Left hindlimb (tissue), 1 donor: ENCODE results near the gene FGF14.

Experiments
- DNase-seq: peaks from one replicate; pipeline ENCODE4 v3.0.0-alpha.2; 2018

FGF14 gene

GRCh38 chr13:101967216-101967615, 434.6 kb downstream of the FGF14 start:
- DNase-seq: no peak

- no peak for DNase-seq
Observed at GRCh38 chr13:101965096-101965495, 436.8 kb downstream of the FGF14 start.

GRCh38 chr13:101959016-101959415, 442.8 kb downstream of the FGF14 start:
- DNase-seq: no peak

GRCh38 chr13:101955764-101956163, 446.1 kb downstream of the FGF14 start:
- no peak for DNase-seq

GRCh38 chr13:101951114-101951513, 450.7 kb downstream of the FGF14 start:
- DNase-seq: no peak

- DNase-seq: no peak
Observed at GRCh38 chr13:101949681-101950080, 452.2 kb downstream of the FGF14 start.

- no peak for DNase-seq
Observed at GRCh38 chr13:101946401-101946800, 455.4 kb downstream of the FGF14 start.

GRCh38 chr13:101945435-101945834, 456.4 kb downstream of the FGF14 start:
- DNase-seq: no peak

- DNase-seq: no peak
Observed at GRCh38 chr13:101944521-101944920, 457.3 kb downstream of the FGF14 start.

- DNase-seq: no peak
Observed at GRCh38 chr13:101942535-101943157, 459.2 kb downstream of the FGF14 start.

GRCh38 chr13:101942038-101942437, 459.8 kb downstream of the FGF14 start:
- no peak for DNase-seq

GRCh38 chr13:101941095-101941783, 460.6 kb downstream of the FGF14 start:
- DNase-seq: no peak

GRCh38 chr13:101939370-101939769, 462.5 kb downstream of the FGF14 start:
- no peak for DNase-seq

- no peak for DNase-seq
Observed at GRCh38 chr13:101935828-101936227, 466.0 kb downstream of the FGF14 start.

GRCh38 chr13:101931186-101931585, 470.7 kb downstream of the FGF14 start:
- DNase-seq: no peak

- DNase-seq: no peak
Observed at GRCh38 chr13:101930331-101930730, 471.5 kb downstream of the FGF14 start.

GRCh38 chr13:101925731-101926130, 476.1 kb downstream of the FGF14 start:
- DNase-seq: no peak

- DNase-seq: peak; percentile 57
Observed at GRCh38 chr13:101919541-101920181, 482.2 kb downstream of the FGF14 start.

GRCh38 chr13:101917833-101918661, 483.8 kb downstream of the FGF14 start:
- no peak for DNase-seq

- no peak for DNase-seq
Observed at GRCh38 chr13:101917475-101917810, 484.4 kb downstream of the FGF14 start.

- DNase-seq: no peak
Observed at GRCh38 chr13:101916775-101917474, 484.9 kb downstream of the FGF14 start.

- DNase-seq: no peak
Observed at GRCh38 chr13:101916108-101916774, 485.6 kb downstream of the FGF14 start.
